ENCODE data around the gene NUP210.
"Not testable (repeated sequence)": the region's sequence is repeated elsewhere in the genome, so short reads cannot be mapped to it uniquely, and the experiment has no call there.

The NUP210 gene

DNA sequence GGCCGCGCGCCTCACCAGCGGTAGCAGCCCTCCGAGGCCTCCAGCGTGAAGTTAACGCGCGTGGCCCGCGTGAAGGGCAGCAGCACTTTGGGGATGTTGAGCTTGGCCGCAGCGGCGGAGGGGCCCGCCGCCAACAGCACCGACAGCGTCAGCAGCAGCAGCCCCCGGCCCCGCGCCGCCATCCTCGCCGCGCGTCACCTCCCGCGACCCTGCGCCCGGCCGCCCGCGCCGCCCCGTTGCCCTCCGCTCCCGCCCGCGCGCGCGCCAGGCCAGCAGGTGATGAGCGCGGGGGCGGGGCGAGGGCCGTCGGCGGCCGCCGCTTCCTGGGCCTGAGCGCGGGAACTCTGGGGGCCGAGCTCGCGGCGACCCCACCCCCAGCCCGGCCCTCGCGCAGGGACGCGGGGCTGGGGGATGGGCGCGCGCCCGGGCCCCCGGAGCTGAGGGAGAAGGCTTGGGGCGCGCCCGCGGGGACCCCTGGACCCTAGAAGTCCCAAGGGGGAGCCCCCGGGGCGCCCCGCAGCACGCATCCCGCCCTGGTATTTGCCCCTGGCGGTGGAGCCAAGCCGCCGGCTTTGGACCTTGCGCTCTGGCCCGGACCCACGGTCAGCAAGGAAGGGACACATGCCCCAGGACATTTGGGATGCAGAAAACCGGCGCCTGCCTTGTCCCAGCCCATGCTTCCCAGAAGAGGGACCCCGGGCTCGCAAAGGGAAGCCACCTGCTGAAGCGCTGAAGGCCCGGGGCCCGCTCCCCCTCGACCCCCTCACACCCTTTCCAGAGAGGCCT is at the start of gene NUP210:
TSS of gene NUP210 (minus strand) at position 278 of the 786 bp plus-strand sequence. CDS start at position 182, 96 bp downstream.
- no peak for DNase-seq (ENCODE audit: low spot score)

DNA sequence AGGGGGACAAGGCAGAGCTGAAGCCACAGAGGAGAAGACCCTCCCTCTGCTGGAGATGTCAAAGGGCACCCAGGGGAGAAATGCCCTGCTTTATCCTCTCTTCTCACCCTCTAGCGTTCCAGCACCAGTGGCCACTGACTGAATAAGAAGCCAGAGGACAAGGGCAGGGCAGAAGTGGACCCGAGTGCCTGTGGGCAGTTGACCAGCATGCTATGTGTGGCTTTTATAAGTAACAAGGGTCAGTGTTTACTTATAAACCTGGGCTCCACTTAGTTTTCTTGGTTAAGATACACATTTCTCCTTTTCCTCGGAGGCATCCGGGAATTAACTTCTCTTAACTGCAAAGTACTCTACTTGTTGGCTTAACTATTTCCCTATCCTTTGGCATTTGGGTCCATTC is 46.7 kb upstream of the NUP210 start:
- DNase-seq (ENCODE audit: low spot score), result no peak

DNA sequence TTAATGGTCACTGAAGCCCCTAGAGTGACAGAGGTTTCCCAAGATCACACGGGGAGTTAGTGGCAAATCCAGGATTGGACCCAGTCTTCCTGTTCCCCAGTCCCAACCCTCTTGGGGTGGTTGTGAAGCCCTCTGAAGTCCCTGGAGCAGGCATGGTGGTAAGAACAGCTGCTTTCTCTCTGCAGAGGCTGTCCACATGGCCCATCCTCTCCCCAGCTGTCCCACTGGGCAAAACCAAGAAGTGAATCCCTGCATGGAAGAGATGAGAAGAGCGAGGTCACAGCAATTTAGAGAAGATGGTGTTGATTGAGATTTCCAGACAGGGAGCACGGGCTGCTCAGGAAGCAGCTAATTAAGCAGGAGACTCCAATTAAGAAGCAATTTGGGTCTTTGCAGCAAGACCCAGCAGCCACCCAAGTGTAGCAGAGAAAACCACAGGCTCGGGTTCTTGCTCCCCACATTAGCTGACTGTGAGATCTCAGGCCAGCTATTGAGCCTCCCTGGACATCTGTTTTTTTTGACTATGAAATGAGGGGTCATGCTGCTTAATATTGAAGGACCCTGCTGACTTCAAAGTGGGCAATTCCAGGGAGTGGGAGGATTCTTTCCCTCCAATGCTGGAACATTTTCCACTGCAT is 45.2 kb upstream of the NUP210 start:
- DNase-seq (ENCODE audit: low spot score), result no peak

GRCh38 chr3:13463618-13464400 is 43.7 kb upstream of the NUP210 start:
- DNase-seq (ENCODE audit: low spot score), result no peak

DNA sequence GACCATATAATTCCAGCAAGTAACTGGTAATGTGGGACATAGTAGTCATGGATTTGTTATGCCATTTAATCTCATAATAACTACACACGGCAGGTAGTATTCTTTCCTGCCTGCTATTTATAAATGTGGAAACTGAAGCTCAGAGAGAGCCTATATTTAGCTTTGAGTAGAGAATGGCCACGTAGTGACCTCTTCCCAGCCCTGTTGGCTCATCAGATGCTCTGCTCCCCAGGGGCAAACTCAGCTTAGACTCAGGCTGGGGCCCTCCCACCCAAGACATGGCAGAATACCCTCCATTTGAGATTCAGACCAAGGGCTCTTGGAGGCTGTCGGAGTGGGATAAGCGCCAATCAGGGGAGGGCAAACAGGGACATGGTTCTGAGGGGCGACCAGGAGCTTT is 42.7 kb upstream of the NUP210 start:
- DNase-seq (ENCODE audit: low spot score), result no peak

DNA sequence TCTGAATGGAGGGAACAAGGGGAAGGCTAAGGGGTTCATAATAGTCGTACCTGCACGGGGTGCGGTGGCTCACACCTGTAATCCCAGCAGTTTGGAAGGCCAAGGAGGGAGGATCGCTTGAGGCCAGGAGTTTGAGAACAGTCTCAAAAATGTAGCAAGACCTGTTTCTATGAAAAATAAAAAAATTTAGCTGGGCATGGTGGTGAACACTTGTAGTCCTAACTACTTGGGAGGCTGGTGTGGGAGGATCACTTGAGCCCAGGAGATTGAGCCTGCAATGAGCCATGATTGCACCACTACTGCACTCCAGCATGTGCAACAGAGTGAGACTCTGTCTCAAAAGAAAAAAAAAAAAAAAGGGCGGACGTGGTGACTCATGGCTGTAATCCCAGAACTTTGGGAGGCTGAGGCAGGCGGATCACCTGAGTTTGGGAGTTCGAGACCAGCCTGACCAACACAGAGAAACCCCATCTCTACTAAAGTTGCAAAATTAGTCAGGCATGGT is 42.1 kb upstream of the NUP210 start:
- DNase-seq (ENCODE audit: low spot score), result no peak

- DNase-seq (ENCODE audit: low spot score), result no peak
Observed at GRCh38 chr3:13461169-13462124, 41.3 kb upstream of the NUP210 start.

GRCh38 chr3:13460341-13460736 is 40.2 kb upstream of the NUP210 start:
- DNase-seq (ENCODE audit: low spot score), result no peak

GRCh38 chr3:13459605-13460340 is 39.7 kb upstream of the NUP210 start:
- no peak for DNase-seq (ENCODE audit: low spot score)

GRCh38 chr3:13457593-13457992 is 37.5 kb upstream of the NUP210 start:
- DNase-seq (ENCODE audit: low spot score), result no peak

DNA sequence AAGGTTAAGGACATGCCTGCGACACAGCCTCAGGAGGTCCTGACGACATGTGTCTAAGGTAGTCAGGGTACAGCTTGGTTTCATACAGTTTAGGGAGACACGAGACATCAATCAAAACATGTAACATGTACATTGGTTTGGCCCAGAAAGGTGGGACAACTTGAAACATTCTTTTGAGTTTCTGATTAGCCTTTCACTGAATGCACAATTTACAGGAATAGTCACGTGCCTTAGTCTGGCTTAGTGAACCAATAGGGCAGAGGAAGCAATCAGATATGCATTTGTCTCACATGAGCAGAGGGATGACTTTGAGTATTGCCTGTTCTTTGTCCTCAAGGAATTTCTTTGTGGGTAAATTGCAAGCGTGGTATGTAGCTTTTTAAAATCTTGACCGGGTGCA is 35.5 kb upstream of the NUP210 start:
- DNase-seq (ENCODE audit: low spot score), result no peak

- DNase-seq (ENCODE audit: low spot score), result peak; percentile 73
Observed at GRCh38 chr3:13452490-13453335, 32.6 kb upstream of the NUP210 start.

DNA sequence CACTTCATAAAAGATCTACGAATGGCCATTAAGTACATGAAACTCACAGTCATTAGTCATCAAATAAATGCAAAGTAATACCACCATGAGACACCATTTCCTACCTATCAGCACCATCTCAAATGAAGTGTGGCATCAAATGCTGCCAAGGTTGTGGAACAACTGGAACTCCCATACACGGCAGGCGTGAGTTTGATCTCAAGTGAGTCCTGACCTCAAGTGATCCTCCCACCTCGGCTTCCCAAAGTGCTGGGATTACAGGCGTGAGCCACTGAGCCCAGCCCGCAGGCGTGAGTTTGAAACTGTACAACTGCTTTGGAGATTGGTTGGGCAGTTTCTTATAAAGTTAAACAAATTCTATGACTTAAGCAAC is 31.2 kb upstream of the NUP210 start:
- no peak for DNase-seq (ENCODE audit: low spot score)

- not testable (repeated sequence) for DNase-seq (ENCODE audit: low spot score)
Observed at GRCh38 chr3:13442882-13443281, 22.8 kb upstream of the NUP210 start.

GRCh38 chr3:13440204-13440817 is 20.2 kb upstream of the NUP210 start:
- no peak for DNase-seq (ENCODE audit: low spot score)

- not testable (repeated sequence) for DNase-seq (ENCODE audit: low spot score)
Observed at GRCh38 chr3:13436213-13436612, 16.1 kb upstream of the NUP210 start.

GRCh38 chr3:13433912-13434311 is 13.8 kb upstream of the NUP210 start:
- DNase-seq (ENCODE audit: low spot score), result no peak

GRCh38 chr3:13432093-13432492 is 12.0 kb upstream of the NUP210 start:
- no peak for DNase-seq (ENCODE audit: low spot score)

- DNase-seq (ENCODE audit: low spot score), result not testable (repeated sequence)
Observed at GRCh38 chr3:13430411-13430875, 10.3 kb upstream of the NUP210 start.
